HepG2 (cell line): Measurements from ENCODE around the gene IRF2BPL. TPM values are rescaled to one million over a fixed set of nuclear protein-coding genes. Genes with fewer than 3 reads are reported as not detected.

ENCODE experiments used
- ATAC-seq: fragments of 200-7000 bp; cut with Tn5 transposase; 3 replicates; pipeline ENCODE4 v1.9.1; 2020; ENCODE audit warnings: mild to moderate bottlenecking, moderate library complexity
- BruUV-seq: library from RNA; stranded (reverse); fragments of 400-500 nt; replicated peaks from 2 replicates; lab custom pipeline; 2021; lab: Mats Ljungman, UMichigan
- CTCF ChIA-PET: fragments of 300-600 bp; formaldehyde crosslinking; extraction: SDS; loops from one replicate; lab custom pipeline; 2021; ENCODE audit warnings: low total read pairs, inconsistent platforms, low intra/inter-chr PET ratio; lab: Yijun Ruan, JAX
- POLR2A ChIA-PET: fragments of 350-600 bp; sonication (Branson Sonifier 250); formaldehyde crosslinking; loops from one replicate; lab custom pipeline; 2020; ENCODE audit warnings: antibody characterized with exemption, inconsistent platforms; lab: Yijun Ruan, JAX
- DNase-seq: peaks from one replicate; pipeline ENCODE4 v3.0.0-alpha.2; 2015; ENCODE audit warnings: low spot score
- FAIRE-seq: peaks from 3 replicates; lab custom pipeline; 2011; peaks lifted over from hg19 to GRCh38; lab: Jason Lieb, UNC
- H2AFZ ChIP-seq: one replicate; pipeline ENCODE4 v1.6.1; 2011; ENCODE audit warnings: low read length, inconsistent platforms
- H3K27ac ChIP-seq: fragments of 300-600 bp; 3 replicates; pipeline ENCODE4 v1.8.0; 2011; ENCODE audit warnings: mixed run types, mild to moderate bottlenecking, mixed read lengths, low read length, inconsistent platforms; ENCODE audit not compliant: insufficient read depth; ENCODE audit errors: extremely low read length
- H3K27me3 ChIP-seq, 2 experiments: fragments of 200-600 bp in 1 of 2; 2 replicates in 1 of 2; 3 replicates in 1 of 2; pipeline versions ENCODE4 v1.6.0 to v1.8.0; 2011; ENCODE audit warnings: low read length in 2 of 2, mild to moderate bottlenecking in 2 of 2, moderate library complexity in 2 of 2, inconsistent platforms in 1 of 2; ENCODE audit not compliant: insufficient read depth in 2 of 2, control insufficient read depth in 1 of 2
- H3K36me3 ChIP-seq, 2 experiments: fragments of 200-600 bp in 1 of 2; replicated peaks in 1 of 2; 2 replicates in 1 of 2; 3 replicates in 1 of 2; pipeline versions ENCODE4 v1.5.1 to v1.8.0; 2011; ENCODE audit warnings: low read length in 2 of 2, inconsistent platforms in 1 of 2; ENCODE audit not compliant: insufficient read depth in 2 of 2, control insufficient read depth in 1 of 2
- H3K4me1 ChIP-seq: 2 replicates; pipeline ENCODE4 v1.5.1; 2012; ENCODE audit warnings: low read length, inconsistent platforms; ENCODE audit not compliant: insufficient read depth
- H3K4me2 ChIP-seq: 2 replicates; pipeline ENCODE4 v1.6.0; 2011; ENCODE audit warnings: low read depth, low read length, inconsistent platforms
- H3K4me3 ChIP-seq, 3 experiments: fragments of 200-600 bp in 1 of 3; sonication (generic), shearing (Covaris generic) in 1 of 3; replicated peaks in 1 of 3; 2 replicates each; pipeline ENCODE4 v1.5.1; 2011 to 2016; ENCODE audit warnings: low read length in 3 of 3, inconsistent platforms in 2 of 3, low read depth in 2 of 3, mild to moderate bottlenecking in 2 of 3, control low read depth in 1 of 3, mixed read lengths in 1 of 3; ENCODE audit not compliant: insufficient read depth in 1 of 3
- H3K79me2 ChIP-seq: one replicate; pipeline ENCODE4 v1.6.1; 2011; ENCODE audit warnings: low read length, inconsistent platforms; ENCODE audit not compliant: insufficient read depth
- H3K9ac ChIP-seq: 2 replicates; pipeline ENCODE4 v1.6.0; 2011; ENCODE audit warnings: mild to moderate bottlenecking, low read depth, low read length, inconsistent platforms; ENCODE audit not compliant: insufficient read depth
- H3K9me3 ChIP-seq: 2 replicates; pipeline ENCODE4 v1.5.1; 2012; ENCODE audit warnings: mild to moderate bottlenecking, low read length
- H4K20me1 ChIP-seq: 2 replicates; pipeline ENCODE4 v1.6.0; 2011; ENCODE audit warnings: inconsistent platforms, mild to moderate bottlenecking, low read length, moderate library complexity; ENCODE audit not compliant: insufficient read depth
- MIXL1 ChIP-seq: IDR thresholded peaks from 2 replicates; pipeline ENCODE4 v1.6.1; 2016
- NFATC3 ChIP-seq: sonication (generic); formaldehyde crosslinking; IDR thresholded peaks from 2 replicates; pipeline ENCODE4 v1.5.1; 2020; ENCODE audit warnings: mild to moderate bottlenecking, missing genetic modification reagents
- RBM39 ChIP-seq: fragments of 200-400 bp; formaldehyde crosslinking; IDR thresholded peaks from one replicate; pipeline ENCODE4 v1.6.1; 2018; ENCODE audit warnings: antibody characterized with exemption, mild to moderate bottlenecking, low read depth, low read length; ENCODE audit not compliant: poor library complexity, severe bottlenecking
- RFX1 ChIP-seq: fragments of 450-650 bp; IDR thresholded peaks from 2 replicates; pipeline ENCODE4 v1.6.1; 2017
- SNAPC2 ChIP-seq: sonication (generic); formaldehyde crosslinking; IDR thresholded peaks from 2 replicates; pipeline ENCODE4 v1.8.1; 2022; ENCODE audit warnings: mild to moderate bottlenecking, missing genetic modification reagents
- SOX6 ChIP-seq, 2 experiments: fragments of 450-650 bp in 1 of 2; sonication (generic) in 1 of 2; formaldehyde crosslinking in 1 of 2; IDR thresholded peaks; 2 replicates each; pipeline versions ENCODE4 v1.4.0 to v1.6.1; 2017 to 2020; ENCODE audit warnings: antibody characterized with exemption in 1 of 2, mild to moderate bottlenecking in 1 of 2, missing genetic modification reagents in 1 of 2
- TAF1 ChIP-seq: sonication (generic); formaldehyde crosslinking; IDR thresholded peaks from 2 replicates; pipeline ENCODE4 v1.4.0; 2020; ENCODE audit warnings: missing genetic modification reagents
- TARDBP ChIP-seq: sonication (generic); formaldehyde crosslinking; IDR thresholded peaks from 2 replicates; pipeline ENCODE4 v1.8.0; 2022; ENCODE audit warnings: mild to moderate bottlenecking, missing genetic modification reagents
- YY1 ChIP-seq: IDR thresholded peaks from 2 replicates; pipeline ENCODE4 v1.6.1; 2011; ENCODE audit warnings: low read length, low read depth, moderate library complexity, mild to moderate bottlenecking; ENCODE audit not compliant: insufficient read depth, insufficient replicate concordance
- ZC3H4 ChIP-seq: sonication (generic); formaldehyde crosslinking; IDR thresholded peaks from 2 replicates; pipeline ENCODE4 v1.4.0; 2020; ENCODE audit warnings: missing genetic modification reagents, borderline replicate concordance
- ZKSCAN8 ChIP-seq: IDR thresholded peaks from 2 replicates; pipeline ENCODE4 v1.6.1; 2016; ENCODE audit warnings: borderline replicate concordance, missing genetic modification reagents, missing compliant biosample characterization
- ZNF451 ChIP-seq: sonication (generic); formaldehyde crosslinking; IDR thresholded peaks from 2 replicates; pipeline ENCODE4 v1.5.0; 2020; ENCODE audit warnings: mild to moderate bottlenecking, missing genetic modification reagents
- ZNF556 ChIP-seq: sonication (generic); formaldehyde crosslinking; IDR thresholded peaks from 2 replicates; pipeline ENCODE4 v1.4.0; 2020; ENCODE audit warnings: mild to moderate bottlenecking, missing genetic modification reagents, borderline replicate concordance
- ZNF616 ChIP-seq: sonication (generic); formaldehyde crosslinking; IDR thresholded peaks from 2 replicates; pipeline ENCODE4 v1.5.0; 2020; ENCODE audit warnings: low read depth, mild to moderate bottlenecking, missing genetic modification reagents
- ZNF619 ChIP-seq: sonication (generic); formaldehyde crosslinking; IDR thresholded peaks from 2 replicates; pipeline ENCODE4 v1.4.0; 2020; ENCODE audit warnings: mild to moderate bottlenecking, missing genetic modification reagents
- WGBS: methylation state at CpG from one replicate; pipeline ENCODE4 v1.1.6; 2017; ENCODE audit warnings: low lambda C conversion rate; 5-methylcytosine and 5-hydroxymethylcytosine counted together
- in situ Hi-C: cut with HindIII; loops from 2 replicates; pipeline ENCODE4 v1.10.0; 2017; ENCODE audit warnings: low pct_unique_long_range_greater_than_20kb; ENCODE audit not compliant: extremely low pct_ligation_motif_present
- intact Hi-C: fragments of 100-400 bp; cut with micrococcal nuclease; formaldehyde crosslinking; loops from one replicate; pipeline ENCODE4 v1.10.0; 2022; ENCODE audit not compliant: unreplicated experiment
- polyA plus RNA-seq, 8 experiments: library from polyadenylated mRNA; depleted of rRNA in 3 of 8; stranded (reverse) in 7 of 8; unstranded in 1 of 8; fragments of >200 nt; fragmentation: Illumina TruSeq in 4 of 8; extraction: Trizol in 4 of 8; gene quantifications; 2 replicates each; pipeline versions ENCODE4 v1.2.1 to v1.2.3, GENCODE V29; 2011 to 2016; ENCODE audit warnings: low read depth in 4 of 8, missing spikeins in 1 of 8, mixed read lengths in 1 of 8; ENCODE audit not compliant: insufficient read depth in 1 of 8
- total RNA-seq, 5 experiments: library from RNA; depleted of rRNA; stranded (reverse); fragments of >200 nt; fragmentation: Illumina TruSeq; extraction: Trizol; gene quantifications; 2 replicates each; pipeline ENCODE4 v1.2.3, GENCODE V29; 2016; ENCODE audit warnings: low read depth in 1 of 5
- TF ChIP-seq, protein P1 (sequence below): sonication (generic); formaldehyde crosslinking; IDR thresholded peaks from 2 replicates; pipeline ENCODE4; 2020; ENCODE audit warnings: missing genetic modification reagents, mild to moderate bottlenecking, borderline replicate concordance

IRF2BPL gene
- total and polyA plus RNA-seq, 2 of the 13 experiments (the other 11 are each of a cell fraction or from before 2014, with no cell fraction given), result 6.6 to 8.4 TPM

DNA sequence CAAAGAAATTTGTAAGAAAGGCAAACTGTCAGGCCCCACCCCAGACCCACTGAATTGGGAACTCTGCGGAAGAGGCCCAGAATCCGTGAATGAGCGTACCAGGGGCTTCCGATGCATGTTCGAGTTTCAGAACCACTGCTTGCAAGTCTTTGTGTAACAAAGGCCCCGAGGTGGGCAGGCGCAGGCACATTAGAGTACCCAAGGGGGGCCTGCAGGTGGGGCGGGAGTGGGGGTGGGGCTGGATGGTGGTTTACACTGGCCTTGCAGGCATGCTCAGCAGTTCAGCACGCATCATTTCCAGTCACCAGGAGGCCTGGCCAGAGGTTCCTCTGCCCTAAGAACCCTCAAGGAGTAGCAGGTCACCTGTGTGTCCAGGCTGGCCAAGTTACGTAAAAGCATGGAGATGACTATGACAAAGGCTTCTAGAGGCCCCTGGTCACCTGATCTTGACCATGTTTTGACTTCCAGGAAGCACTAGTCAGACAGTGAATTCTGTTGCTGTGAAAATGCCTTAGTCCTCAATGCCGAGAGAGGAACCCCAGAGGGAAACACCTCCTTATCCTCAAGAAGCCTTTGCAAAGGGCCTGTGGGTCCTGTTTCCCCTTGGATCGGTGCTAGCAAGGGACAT lies 33.2 kb upstream of the IRF2BPL start:
- no peak overlapping the region for H3K27ac ChIP-seq
- TF ChIP-seq RFX1 (no peak), ZNF556 (no peak), YY1 (no peak), NFATC3 (no peak), TAF1 (CRISPR knock-in tag) (no peak), ZNF616 (no peak), RBM39 (no peak), SNAPC2 (CRISPR knock-in tag) (no peak), MIXL1 (CRISPR knock-in tag) (no peak), SOX6 (IDR thresholded peaks at IDR 0.05) (no peak), SOX6 (CRISPR knock-in tag; IDR thresholded peaks at IDR 0.05) (no peak), ZC3H4 (CRISPR knock-in tag) (no peak), TARDBP (CRISPR knock-in tag) (no peak), ZNF619 (CRISPR knock-in tag) (no peak), ZKSCAN8 (no peak), ZNF451 (CRISPR knock-in tag) (no peak)
- TF ChIP-seq, protein P1, sequence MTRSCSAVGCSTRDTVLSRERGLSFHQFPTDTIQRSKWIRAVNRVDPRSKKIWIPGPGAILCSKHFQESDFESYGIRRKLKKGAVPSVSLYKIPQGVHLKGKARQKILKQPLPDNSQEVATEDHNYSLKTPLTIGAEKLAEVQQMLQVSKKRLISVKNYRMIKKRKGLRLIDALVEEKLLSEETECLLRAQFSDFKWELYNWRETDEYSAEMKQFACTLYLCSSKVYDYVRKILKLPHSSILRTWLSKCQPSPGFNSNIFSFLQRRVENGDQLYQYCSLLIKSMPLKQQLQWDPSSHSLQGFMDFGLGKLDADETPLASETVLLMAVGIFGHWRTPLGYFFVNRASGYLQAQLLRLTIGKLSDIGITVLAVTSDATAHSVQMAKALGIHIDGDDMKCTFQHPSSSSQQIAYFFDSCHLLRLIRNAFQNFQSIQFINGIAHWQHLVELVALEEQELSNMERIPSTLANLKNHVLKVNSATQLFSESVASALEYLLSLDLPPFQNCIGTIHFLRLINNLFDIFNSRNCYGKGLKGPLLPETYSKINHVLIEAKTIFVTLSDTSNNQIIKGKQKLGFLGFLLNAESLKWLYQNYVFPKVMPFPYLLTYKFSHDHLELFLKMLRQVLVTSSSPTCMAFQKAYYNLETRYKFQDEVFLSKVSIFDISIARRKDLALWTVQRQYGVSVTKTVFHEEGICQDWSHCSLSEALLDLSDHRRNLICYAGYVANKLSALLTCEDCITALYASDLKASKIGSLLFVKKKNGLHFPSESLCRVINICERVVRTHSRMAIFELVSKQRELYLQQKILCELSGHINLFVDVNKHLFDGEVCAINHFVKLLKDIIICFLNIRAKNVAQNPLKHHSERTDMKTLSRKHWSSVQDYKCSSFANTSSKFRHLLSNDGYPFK (CRISPR knock-in tag), result no peak
- no peaks in the 10 kb centered on the region for H4K20me1 ChIP-seq
- no peak overlapping the region for H3K4me3 ChIP-seq
- ATAC-seq (no peak), DNase-seq (no peak), FAIRE-seq (no peak)
- H3K36me3 ChIP-seq, result no peaks in the 10 kb centered on the region
- peaks cover 4 to 29% of the 10 kb centered on the region in 2 experiments; a peak in 4 of 5 replicates for H3K27me3 ChIP-seq
- ChIA-PET POLR2A (no interaction called here), CTCF (interaction anchor here (1.3 kb wide), 1 partner anchor 148 kb away, joined by 3 read pairs; no protein-coding TSS in a partner anchor)
- no peak overlapping the region for H3K9ac ChIP-seq
- H2AFZ ChIP-seq, result no peak overlapping the region
- in situ Hi-C loops, result loop anchor here (5.0 kb wide), 1 partner anchor 149 kb away; no protein-coding TSS in a partner anchor
- intact Hi-C loops, result no loop called here
- H3K79me2 ChIP-seq, result no peaks in the 10 kb centered on the region
- 59% methylated on average over 5 of the region's 12 CpGs for WGBS
- no TSS peak for BruUV-seq
- H3K4me2 ChIP-seq, result no peak overlapping the region
- H3K9me3 ChIP-seq, result no peaks in the 10 kb centered on the region
- peaks cover 15% of the 10 kb centered on the region; the same call in 1 of the 2 replicates for H3K4me1 ChIP-seq
